CD4-positive, alpha-beta T cell treated with Interleukin-17A for 4 hours (primary cell): ENCODE data around the gene RNF114.
"Not testable (repeated sequence)": the region's sequence is repeated elsewhere in the genome, so short reads cannot be mapped to it uniquely, and the experiment has no call there.

Experiments
- DNase-seq: peaks from one replicate; pipeline ENCODE4 v3.0.0-alpha.2; 2020; ENCODE audit warnings: mixed read lengths

RNF114 gene

GRCh38 chr20:49987015-49987867, 51.0 kb downstream of the RNF114 start:
- no peak for DNase-seq

GRCh38 chr20:49987868-49988690, 51.9 kb downstream of the RNF114 start:
- no peak for DNase-seq

GRCh38 chr20:49989234-49990065, 53.3 kb downstream of the RNF114 start:
- DNase-seq = no peak

GRCh38 chr20:49990271-49990720, 54.1 kb downstream of the RNF114 start:
- no peak for DNase-seq

DNA sequence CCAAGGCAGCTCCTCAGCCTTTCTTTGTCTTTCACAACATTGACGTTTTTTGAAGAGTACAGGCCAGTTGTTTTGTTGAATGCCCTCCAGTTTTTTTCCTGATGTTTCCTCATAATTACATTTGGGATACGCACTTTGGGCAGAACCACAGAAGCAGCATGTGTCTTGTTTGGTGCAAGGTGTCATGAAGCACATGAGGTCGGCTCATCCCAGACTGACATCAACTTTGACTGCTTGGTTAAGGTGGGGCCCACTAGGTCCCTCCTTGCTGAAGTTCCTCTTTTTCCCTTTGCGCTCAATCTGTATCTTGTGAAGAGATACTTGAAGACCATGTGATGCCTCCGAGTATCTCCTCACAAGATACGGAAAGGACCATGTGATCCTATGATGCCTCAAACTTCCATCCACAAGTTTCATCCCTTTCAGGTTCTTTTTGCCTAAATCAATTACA, 57.1 kb downstream of the RNF114 start:
- no peak for DNase-seq

GRCh38 chr20:49995586-49995985, 59.4 kb downstream of the RNF114 start:
- no peak for DNase-seq

- DNase-seq = not testable (repeated sequence)
Measured at GRCh38 chr20:49998478-49999188, 62.4 kb downstream of the RNF114 start.

DNA sequence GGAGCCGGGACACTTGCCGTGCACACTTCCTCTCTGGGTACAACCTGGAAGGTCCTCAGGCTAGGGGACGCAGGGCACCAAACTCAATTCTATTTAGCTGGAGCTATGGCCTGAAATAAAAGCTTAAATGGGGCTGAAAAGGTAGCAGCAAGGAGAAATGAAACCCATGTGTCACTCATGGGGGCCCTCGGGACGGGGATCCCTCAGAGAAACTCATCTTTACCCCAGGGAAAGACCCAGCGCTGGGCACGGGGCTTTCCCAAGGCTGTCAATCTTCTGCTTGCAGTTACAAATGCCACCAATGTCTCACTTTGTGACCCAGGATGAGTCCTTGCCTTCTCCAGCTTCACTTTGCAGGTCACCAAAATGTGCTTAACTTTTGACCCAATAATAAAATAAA, 63.1 kb downstream of the RNF114 start:
- DNase-seq = no peak

GRCh38 chr20:50000548-50001222, 64.5 kb downstream of the RNF114 start:
- DNase-seq = not testable (repeated sequence)

GRCh38 chr20:50001784-50002311, 65.7 kb downstream of the RNF114 start:
- no peak for DNase-seq

DNA sequence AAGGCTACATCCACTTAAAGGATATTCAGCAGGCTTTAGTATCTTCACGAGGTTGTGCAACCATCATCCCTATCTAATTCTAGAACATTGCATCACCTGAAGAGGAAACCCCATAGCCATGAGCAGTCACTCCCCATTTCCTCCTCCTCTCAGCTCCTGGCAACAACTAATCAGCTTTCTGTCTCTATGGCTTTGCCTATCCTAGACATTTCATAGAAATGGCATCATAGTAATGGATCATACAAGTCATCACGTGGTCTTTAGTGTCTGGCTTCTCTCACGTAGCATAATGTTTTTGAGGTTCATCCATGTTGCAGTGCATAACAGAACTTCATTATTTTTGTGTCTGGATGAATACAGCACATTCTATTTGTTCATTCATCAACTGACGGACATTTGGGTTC, 67.1 kb downstream of the RNF114 start:
- DNase-seq = no peak
